ENCODE data around the gene THADA.

Gene THADA

DNA sequence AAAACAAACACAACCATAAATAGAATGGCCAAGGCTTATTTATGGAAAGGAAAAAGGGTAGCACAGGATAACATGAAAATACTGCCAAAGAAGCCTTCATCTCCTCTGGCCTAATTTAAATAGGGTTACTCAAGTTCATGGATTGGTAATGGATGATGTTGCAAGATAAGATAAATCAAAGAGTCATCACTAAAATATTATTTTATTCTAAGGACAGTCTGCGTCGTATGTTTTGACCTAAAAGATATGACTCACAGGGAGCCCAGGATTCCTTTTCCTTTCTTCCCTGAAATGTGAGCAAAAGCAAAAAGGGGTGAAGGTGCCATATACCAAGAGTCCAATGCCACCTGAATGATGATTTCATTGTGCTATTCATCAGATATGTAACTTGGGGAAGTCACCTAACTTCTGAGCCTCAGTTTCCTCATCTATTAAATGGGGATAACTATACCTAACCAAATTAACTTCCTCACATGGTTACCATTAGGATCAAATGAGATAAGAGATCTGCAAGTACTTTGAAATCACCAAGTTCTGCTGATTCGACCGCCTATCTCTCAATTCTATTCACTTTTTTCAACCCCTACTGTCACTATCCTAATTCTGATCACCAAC, 137.7 kb downstream of the THADA start:
- H3K9me3 ChIP-seq (ENCODE audit: control insufficient read depth, low read length): no peaks in the 10 kb centered on the region
- TF ChIP-seq, protein P1, sequence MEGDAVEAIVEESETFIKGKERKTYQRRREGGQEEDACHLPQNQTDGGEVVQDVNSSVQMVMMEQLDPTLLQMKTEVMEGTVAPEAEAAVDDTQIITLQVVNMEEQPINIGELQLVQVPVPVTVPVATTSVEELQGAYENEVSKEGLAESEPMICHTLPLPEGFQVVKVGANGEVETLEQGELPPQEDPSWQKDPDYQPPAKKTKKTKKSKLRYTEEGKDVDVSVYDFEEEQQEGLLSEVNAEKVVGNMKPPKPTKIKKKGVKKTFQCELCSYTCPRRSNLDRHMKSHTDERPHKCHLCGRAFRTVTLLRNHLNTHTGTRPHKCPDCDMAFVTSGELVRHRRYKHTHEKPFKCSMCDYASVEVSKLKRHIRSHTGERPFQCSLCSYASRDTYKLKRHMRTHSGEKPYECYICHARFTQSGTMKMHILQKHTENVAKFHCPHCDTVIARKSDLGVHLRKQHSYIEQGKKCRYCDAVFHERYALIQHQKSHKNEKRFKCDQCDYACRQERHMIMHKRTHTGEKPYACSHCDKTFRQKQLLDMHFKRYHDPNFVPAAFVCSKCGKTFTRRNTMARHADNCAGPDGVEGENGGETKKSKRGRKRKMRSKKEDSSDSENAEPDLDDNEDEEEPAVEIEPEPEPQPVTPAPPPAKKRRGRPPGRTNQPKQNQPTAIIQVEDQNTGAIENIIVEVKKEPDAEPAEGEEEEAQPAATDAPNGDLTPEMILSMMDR (IDR thresholded peaks at IDR 0.05): no peak
- no peak overlapping the region for H3K4me3 ChIP-seq (ENCODE audit: low read depth, low read length)
- H2AFZ ChIP-seq: no peak overlapping the region
- peaks cover 7% of the 10 kb centered on the region for H3K4me1 ChIP-seq
- no peaks in the 10 kb centered on the region for H3K36me3 ChIP-seq (ENCODE audit: control insufficient read depth, insufficient read depth, low read length)
- no peak overlapping the region for H3K4me2 ChIP-seq (ENCODE audit: low read length)
- H3K27ac ChIP-seq: no peak overlapping the region
- H3K27me3 ChIP-seq (ENCODE audit: control insufficient read depth, insufficient read depth, low read length): no peaks in the 10 kb centered on the region
- H3K79me2 ChIP-seq: no peaks in the 10 kb centered on the region
- no peak overlapping the region for H3K9ac ChIP-seq

DNA sequence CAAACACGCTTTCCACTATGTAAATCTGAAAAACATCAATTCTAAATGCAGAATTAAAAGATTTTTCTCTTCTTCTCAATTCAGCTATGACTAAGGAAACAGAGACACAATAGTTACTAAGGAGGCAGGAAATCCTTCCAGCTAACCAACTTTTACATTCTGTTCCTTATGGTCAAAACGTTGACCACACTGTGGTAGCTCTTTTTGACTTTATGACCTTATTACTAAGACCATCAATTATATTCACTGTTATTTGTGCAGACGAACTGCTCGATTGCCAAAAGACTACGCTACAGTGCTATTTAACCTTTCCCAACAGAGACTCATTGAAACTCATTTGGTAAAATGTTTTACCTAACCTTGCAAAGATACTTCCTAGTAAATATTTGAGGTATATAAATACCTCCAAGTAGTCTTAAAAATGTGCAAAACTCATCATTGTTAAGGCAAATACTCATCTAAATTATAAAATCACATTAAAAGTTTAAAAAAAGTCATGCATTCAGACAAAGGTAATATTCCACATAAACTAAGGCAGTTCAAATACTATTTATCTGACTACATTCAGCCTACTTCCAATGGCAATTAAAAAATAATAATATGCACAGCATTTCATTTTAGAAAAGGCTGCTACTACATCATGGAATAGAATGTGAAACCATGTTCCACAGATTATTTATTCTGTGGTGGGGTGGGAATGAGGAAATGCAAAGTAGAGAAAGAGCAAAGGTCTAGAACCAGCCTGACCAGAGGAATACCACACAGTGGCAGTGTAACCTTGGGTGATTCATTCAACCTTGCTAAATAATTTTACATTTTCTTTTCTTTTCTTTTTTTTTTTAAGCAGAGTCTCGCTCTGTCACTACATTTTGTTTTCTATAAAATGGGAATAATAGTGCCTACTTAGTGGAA, 139.9 kb downstream of the THADA start:
- Histone ChIP-seq H3K36me3 (ENCODE audit: control insufficient read depth, insufficient read depth, low read length) (no peaks in the 10 kb centered on the region), H3K27ac (no peak overlapping the region), H3K4me3 (ENCODE audit: low read depth, low read length) (no peak overlapping the region), H2AFZ (no peak overlapping the region), H3K4me1 (peaks cover 12% of the 10 kb centered on the region), H3K79me2 (no peaks in the 10 kb centered on the region), H3K9me3 (ENCODE audit: control insufficient read depth, low read length) (no peaks in the 10 kb centered on the region), H3K4me2 (ENCODE audit: low read length) (no peak overlapping the region), H3K9ac (no peak overlapping the region), H3K27me3 (ENCODE audit: control insufficient read depth, insufficient read depth, low read length) (no peaks in the 10 kb centered on the region)
- TF ChIP-seq, protein P1 (IDR thresholded peaks at IDR 0.05): no peak

DNA sequence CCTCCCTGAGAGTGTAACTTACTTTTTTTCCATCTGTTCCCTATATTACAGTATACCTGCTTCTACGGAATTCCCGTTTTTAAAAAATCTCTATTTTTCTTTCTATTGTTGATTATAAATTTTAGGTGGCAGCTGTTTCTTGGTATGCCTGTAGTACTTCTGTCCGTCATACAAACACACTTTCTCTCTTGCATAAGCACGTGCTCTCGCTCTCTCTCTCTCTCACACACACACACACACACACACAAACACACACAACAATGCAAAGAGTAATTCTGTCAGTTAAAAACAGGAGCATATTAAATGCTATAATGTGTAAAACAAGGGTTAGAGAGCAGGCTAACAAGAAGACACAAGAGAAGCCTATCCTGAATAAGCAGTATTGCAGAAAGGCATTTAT, 140.5 kb downstream of the THADA start:
- no peak overlapping the region for H2AFZ ChIP-seq
- H3K4me3 ChIP-seq (ENCODE audit: low read depth, low read length): no peak overlapping the region
- H3K9me3 ChIP-seq (ENCODE audit: control insufficient read depth, low read length): no peaks in the 10 kb centered on the region
- TF ChIP-seq, protein P1 (IDR thresholded peaks at IDR 0.05): no peak
- H3K9ac ChIP-seq: no peak overlapping the region
- H3K27me3 ChIP-seq (ENCODE audit: control insufficient read depth, insufficient read depth, low read length): no peaks in the 10 kb centered on the region
- peaks cover 12% of the 10 kb centered on the region for H3K4me1 ChIP-seq
- H3K4me2 ChIP-seq (ENCODE audit: low read length): no peak overlapping the region
- H3K36me3 ChIP-seq (ENCODE audit: control insufficient read depth, insufficient read depth, low read length): no peaks in the 10 kb centered on the region
- no peak overlapping the region for H3K27ac ChIP-seq
- H3K79me2 ChIP-seq: no peaks in the 10 kb centered on the region

DNA sequence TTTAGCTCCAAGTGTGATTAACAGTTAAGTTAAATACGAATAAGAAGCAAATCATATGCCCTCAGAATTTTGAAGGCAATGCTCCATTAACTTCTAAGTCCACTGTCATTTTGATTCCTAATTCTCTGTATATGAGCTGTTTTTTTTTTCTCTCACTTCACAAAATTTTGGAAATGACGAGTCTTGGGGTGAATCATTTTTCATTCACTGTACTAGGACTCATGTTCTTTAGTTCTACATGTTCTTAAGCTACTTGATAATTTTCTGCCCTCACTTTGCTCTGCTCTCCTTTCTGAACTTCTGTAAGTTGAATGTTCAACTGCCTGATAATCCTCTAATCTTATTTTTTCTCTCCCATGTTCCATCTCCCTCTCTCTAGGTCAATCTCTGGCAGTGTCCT, 141.0 kb downstream of the THADA start:
- TF ChIP-seq, protein P1 (IDR thresholded peaks at IDR 0.05): no peak
- no peaks in the 10 kb centered on the region for H3K36me3 ChIP-seq (ENCODE audit: control insufficient read depth, insufficient read depth, low read length)
- H3K9ac ChIP-seq: no peak overlapping the region
- H3K79me2 ChIP-seq: no peaks in the 10 kb centered on the region
- no peak overlapping the region for H3K4me3 ChIP-seq (ENCODE audit: low read depth, low read length)
- H3K4me2 ChIP-seq (ENCODE audit: low read length): no peak overlapping the region
- no peaks in the 10 kb centered on the region for H3K9me3 ChIP-seq (ENCODE audit: control insufficient read depth, low read length)
- H3K4me1 ChIP-seq: peaks cover 12% of the 10 kb centered on the region
- H3K27ac ChIP-seq: no peak overlapping the region
- H2AFZ ChIP-seq: no peak overlapping the region
- no peaks in the 10 kb centered on the region for H3K27me3 ChIP-seq (ENCODE audit: control insufficient read depth, insufficient read depth, low read length)

All from parathyroid adenoma (tissue), 2 donors.